Activated CD4-positive, CD25-positive, alpha-beta regulatory T cell treated with anti-CD3 and anti-CD28 coated beads, Interleukin-2, amount 50 U/mL, for 72 hours (primary cell): Measurements from ENCODE around the gene ARMC9.
"Not testable (repeated sequence)": the region's sequence is repeated elsewhere in the genome, so short reads cannot be mapped to it uniquely, and the experiment has no call there.

Experiments used
- DNase-seq: peaks from one replicate; pipeline ENCODE4 v3.0.0; 2021

Gene ARMC9

GRCh38 chr2:231245249-231246094 lies 47.0 kb downstream of the ARMC9 start:
- DNase-seq, result no peak

GRCh38 chr2:231246171-231246842 lies 47.9 kb downstream of the ARMC9 start:
- no peak for DNase-seq

- no peak for DNase-seq
These were observed 51.7 kb downstream of the ARMC9 start for GRCh38 chr2:231250146-231250545.

GRCh38 chr2:231250698-231251097 lies 52.3 kb downstream of the ARMC9 start:
- DNase-seq, result no peak

- not testable (repeated sequence) for DNase-seq
These were observed 54.9 kb downstream of the ARMC9 start for GRCh38 chr2:231253292-231253691.

GRCh38 chr2:231256494-231256893 lies 58.1 kb downstream of the ARMC9 start:
- no peak for DNase-seq

- no peak for DNase-seq
These were observed 59.3 kb downstream of the ARMC9 start for GRCh38 chr2:231257763-231258162.

- no peak for DNase-seq
These were observed 60.3 kb downstream of the ARMC9 start for GRCh38 chr2:231258701-231259100.

- DNase-seq, result no peak
These were observed 60.7 kb downstream of the ARMC9 start for GRCh38 chr2:231259104-231259503.

GRCh38 chr2:231260442-231261208 lies 62.2 kb downstream of the ARMC9 start:
- no peak for DNase-seq

GRCh38 chr2:231263118-231263831 lies 64.8 kb downstream of the ARMC9 start:
- DNase-seq, result no peak

GRCh38 chr2:231270221-231271114 lies 72.0 kb downstream of the ARMC9 start:
- DNase-seq, result no peak

GRCh38 chr2:231272991-231273390 lies 74.6 kb downstream of the ARMC9 start:
- no peak for DNase-seq

- no peak for DNase-seq
These were observed 78.6 kb downstream of the ARMC9 start for GRCh38 chr2:231276987-231277386.

- DNase-seq, result no peak
These were observed 79.5 kb downstream of the ARMC9 start for GRCh38 chr2:231277962-231278361.

GRCh38 chr2:231278868-231279267 lies 80.4 kb downstream of the ARMC9 start:
- no peak for DNase-seq

- DNase-seq, result no peak
These were observed 82.4 kb downstream of the ARMC9 start for GRCh38 chr2:231280846-231281245.

GRCh38 chr2:231284296-231284695 lies 85.9 kb downstream of the ARMC9 start:
- no peak for DNase-seq

GRCh38 chr2:231286964-231287363 lies 88.5 kb downstream of the ARMC9 start:
- no peak for DNase-seq

GRCh38 chr2:231287696-231288095 lies 89.3 kb downstream of the ARMC9 start:
- no peak for DNase-seq

GRCh38 chr2:231288590-231288989 lies 90.2 kb downstream of the ARMC9 start:
- DNase-seq, result no peak
